Stimulated activated naive CD4-positive, alpha-beta T cell (primary cell): ENCODE measurements around the gene GTF2IRD1.
"Not testable (repeated sequence)": the region's sequence is repeated elsewhere in the genome, so short reads cannot be mapped to it uniquely, and the experiment has no call there.

Experiments used
- DNase-seq, 6 experiments: peaks; one replicate each; lab custom pipeline; 2025; lab: John Stamatoyannopoulos, UW

Gene GTF2IRD1

GRCh38 chr7:74466196-74466813 is 12.6 kb downstream of the GTF2IRD1 start:
- no peak for DNase-seq

GRCh38 chr7:74467876-74468275 is 14.2 kb downstream of the GTF2IRD1 start:
- no peak for DNase-seq

GRCh38 chr7:74470504-74470903 is 16.8 kb downstream of the GTF2IRD1 start:
- DNase-seq = no peak

GRCh38 chr7:74473116-74473515 is 19.4 kb downstream of the GTF2IRD1 start:
- no peak for DNase-seq

- DNase-seq = no peak
Observed at GRCh38 chr7:74474271-74474865, 20.7 kb downstream of the GTF2IRD1 start.

GRCh38 chr7:74475243-74475986 is 21.7 kb downstream of the GTF2IRD1 start:
- DNase-seq = no peak

- no peak for DNase-seq
Observed at GRCh38 chr7:74475987-74476350, 22.3 kb downstream of the GTF2IRD1 start.

GRCh38 chr7:74476626-74477025 is 22.9 kb downstream of the GTF2IRD1 start:
- DNase-seq = no peak

- DNase-seq = no peak
Observed at GRCh38 chr7:74478671-74479065, 25.0 kb downstream of the GTF2IRD1 start.

- DNase-seq = no peak
Observed at GRCh38 chr7:74479066-74479781, 25.5 kb downstream of the GTF2IRD1 start.

- no peak for DNase-seq
Observed at GRCh38 chr7:74479961-74480829, 26.5 kb downstream of the GTF2IRD1 start.

- no peak for DNase-seq
Observed at GRCh38 chr7:74480861-74481417, 27.2 kb downstream of the GTF2IRD1 start.

GRCh38 chr7:74481458-74482196 is 27.9 kb downstream of the GTF2IRD1 start:
- DNase-seq = no peak

- DNase-seq = no peak
Observed at GRCh38 chr7:74482197-74482467, 28.4 kb downstream of the GTF2IRD1 start.

- DNase-seq = no peak
Observed at GRCh38 chr7:74482629-74483401, 29.1 kb downstream of the GTF2IRD1 start.

GRCh38 chr7:74483402-74484336 is 30.0 kb downstream of the GTF2IRD1 start:
- DNase-seq = no peak

- no peak for DNase-seq
Observed at GRCh38 chr7:74485611-74486010, 31.9 kb downstream of the GTF2IRD1 start.

GRCh38 chr7:74488518-74489030 is 34.9 kb downstream of the GTF2IRD1 start:
- not testable (repeated sequence) for DNase-seq
